ENCODE data around the gene EPHB4.
A peak's percentile ranks its signal among the peaks of the same experiment; 100 is the strongest.

Gene EPHB4

DNA sequence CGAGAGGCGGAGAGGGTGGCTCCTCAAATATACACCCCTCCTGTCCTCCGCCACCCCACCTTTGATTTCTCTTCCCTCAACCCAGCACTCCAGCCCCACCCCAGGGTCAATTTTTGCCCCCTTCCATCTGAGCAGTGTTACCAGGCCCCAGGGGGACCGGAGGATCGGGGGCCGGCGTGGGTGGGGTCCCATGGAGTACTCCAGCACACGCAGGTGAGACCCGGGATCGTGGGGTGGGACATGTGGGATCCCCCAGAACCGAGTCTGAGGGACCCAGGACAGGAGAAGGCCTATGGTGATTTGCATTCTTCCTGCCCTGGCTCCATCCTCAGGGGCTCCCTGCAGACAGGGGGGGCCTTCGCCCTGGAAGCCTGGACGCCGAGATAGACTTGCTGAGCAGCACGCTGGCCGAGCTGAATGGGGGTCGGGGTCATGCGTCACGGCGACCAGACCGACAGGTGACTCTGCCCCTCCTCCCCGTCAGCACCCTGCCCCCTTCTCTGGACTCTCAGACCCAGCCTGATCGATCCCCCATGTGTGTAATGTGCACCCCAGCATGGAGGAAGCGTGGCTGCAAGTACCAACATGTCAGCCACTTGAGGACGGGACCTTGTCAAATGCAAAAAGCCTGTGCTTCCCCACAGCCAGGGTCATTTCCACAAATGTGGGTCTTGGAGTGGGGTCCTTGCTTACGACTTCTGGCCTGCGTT, 40.6 kb upstream of the EPHB4 start:
- ChIA-PET CTCF (interaction anchor here (1.4 kb wide), 1 partner anchor 15 kb away, joined by 4 read pairs; the partner anchor contains the start of gene SLC12A9), POLR2A (no interaction called here)
- TF ChIP-seq, protein P1, sequence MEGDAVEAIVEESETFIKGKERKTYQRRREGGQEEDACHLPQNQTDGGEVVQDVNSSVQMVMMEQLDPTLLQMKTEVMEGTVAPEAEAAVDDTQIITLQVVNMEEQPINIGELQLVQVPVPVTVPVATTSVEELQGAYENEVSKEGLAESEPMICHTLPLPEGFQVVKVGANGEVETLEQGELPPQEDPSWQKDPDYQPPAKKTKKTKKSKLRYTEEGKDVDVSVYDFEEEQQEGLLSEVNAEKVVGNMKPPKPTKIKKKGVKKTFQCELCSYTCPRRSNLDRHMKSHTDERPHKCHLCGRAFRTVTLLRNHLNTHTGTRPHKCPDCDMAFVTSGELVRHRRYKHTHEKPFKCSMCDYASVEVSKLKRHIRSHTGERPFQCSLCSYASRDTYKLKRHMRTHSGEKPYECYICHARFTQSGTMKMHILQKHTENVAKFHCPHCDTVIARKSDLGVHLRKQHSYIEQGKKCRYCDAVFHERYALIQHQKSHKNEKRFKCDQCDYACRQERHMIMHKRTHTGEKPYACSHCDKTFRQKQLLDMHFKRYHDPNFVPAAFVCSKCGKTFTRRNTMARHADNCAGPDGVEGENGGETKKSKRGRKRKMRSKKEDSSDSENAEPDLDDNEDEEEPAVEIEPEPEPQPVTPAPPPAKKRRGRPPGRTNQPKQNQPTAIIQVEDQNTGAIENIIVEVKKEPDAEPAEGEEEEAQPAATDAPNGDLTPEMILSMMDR (IDR thresholded peaks at IDR 0.05; ENCODE audit: control extremely low read depth, extremely low read depth, low read depth, missing control alignments), result no peak
- DNase-seq (ENCODE audit: extremely low spot score), result no peak

DNA sequence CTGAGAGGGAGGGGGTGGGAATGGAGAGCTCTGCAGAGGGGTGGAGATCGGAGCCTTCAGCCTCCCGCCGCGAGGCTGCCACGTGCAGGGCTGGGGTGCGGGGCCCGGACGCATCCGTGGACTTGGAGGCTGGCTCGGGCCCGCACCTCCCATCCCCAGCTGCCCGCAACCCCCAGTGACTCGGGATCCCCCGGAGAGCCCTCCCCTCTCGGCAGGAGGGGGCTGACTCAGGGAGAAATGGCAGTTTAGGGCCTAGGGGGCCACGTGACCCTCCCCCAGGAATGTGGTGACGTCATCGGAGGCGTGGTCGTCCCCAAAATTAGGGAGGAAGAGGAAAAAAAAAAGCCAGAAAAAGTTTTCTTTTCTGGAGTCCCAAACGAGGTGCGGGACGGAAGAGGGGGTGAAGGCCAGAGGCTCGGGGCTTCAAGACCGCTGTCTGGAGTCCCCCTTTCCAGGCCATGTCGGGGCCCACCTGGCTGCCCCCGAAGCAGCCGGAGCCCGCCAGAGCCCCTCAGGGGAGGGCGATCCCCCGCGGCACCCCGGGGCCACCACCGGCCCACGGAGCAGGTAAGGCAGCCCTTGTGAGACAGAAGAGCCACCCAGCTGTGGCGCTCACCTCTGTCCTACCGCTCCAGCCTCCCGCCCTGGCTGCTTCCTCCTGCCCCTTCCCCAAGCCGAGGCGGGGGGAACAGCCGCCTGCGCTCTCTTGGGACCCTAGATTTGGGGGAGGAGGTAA, 39.9 kb upstream of the EPHB4 start, which contains the start of gene TRIP6:
TSS of gene TRIP6 (plus strand) at position 348 of the 736 bp plus-strand sequence. CDS start at position 459, 111 bp downstream.
- CTCF ChIA-PET, result interaction anchor here (0.8 to 1.4 kb wide), 2 partner anchors 15 to 277 kb away, joined by 3 to 4 read pairs; partner anchors contain the start of gene SLC12A9
- TF ChIP-seq, protein P1 (IDR thresholded peaks at IDR 0.05; ENCODE audit: control extremely low read depth, extremely low read depth, low read depth, missing control alignments), result no peak
- POLR2A ChIA-PET, result interaction anchor here (0.7 kb wide), 1 partner anchor 15 kb away, joined by 3 read pairs; the partner anchor contains the start of gene SLC12A9
- peak; percentile 83 for DNase-seq (ENCODE audit: extremely low spot score)

- POLR2A ChIA-PET, result interaction anchor here (0.7 kb wide), 1 partner anchor 14 kb away, joined by 3 read pairs; the partner anchor contains the start of gene SLC12A9
- DNase-seq (ENCODE audit: extremely low spot score), result no peak
- TF ChIP-seq, protein P1 (IDR thresholded peaks at IDR 0.05; ENCODE audit: control extremely low read depth, extremely low read depth, low read depth, missing control alignments), result no peak
- CTCF ChIA-PET, result interaction anchor here (0.8 to 1.4 kb wide), 2 partner anchors 14 to 277 kb away, joined by 3 to 4 read pairs; partner anchors contain the start of gene SLC12A9
These were observed 39.4 kb upstream of the EPHB4 start for GRCh38 chr7:100866729-100867039.

DNA sequence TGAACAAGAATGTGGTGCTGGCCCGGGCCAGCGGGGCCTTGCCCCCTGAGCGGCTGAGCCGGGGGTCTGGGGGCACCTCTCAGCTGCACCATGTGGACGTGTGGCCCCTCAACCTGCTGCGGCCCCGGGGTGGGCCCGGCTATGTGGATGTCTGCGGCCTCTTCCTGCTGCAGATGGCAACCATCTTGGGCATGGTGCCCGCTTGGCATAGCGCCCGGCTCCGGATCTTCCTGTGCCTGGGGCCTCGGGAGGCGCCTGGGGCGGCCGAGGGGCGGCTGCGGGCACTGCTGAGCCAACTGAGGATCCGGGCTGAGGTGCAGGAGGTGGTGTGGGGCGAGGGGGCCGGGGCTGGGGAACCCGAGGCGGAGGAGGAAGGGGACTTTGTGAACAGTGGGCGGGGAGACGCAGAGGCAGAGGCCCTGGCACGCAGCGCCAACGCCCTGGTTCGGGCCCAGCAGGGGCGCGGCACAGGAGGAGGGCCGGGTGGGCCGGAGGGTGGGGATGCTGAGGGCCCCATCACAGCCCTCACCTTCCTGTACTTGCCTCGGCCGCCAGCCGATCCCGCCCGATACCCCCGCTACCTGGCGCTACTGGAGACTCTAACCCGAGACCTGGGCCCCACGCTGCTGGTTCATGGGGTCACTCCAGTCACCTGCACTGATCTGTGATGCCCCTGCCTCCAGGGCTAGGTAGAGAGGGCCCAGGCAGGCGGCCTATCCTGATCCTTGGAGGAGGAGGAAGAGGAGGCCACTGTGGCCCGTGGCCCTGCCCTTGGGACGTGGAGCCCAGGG, 38.8 kb upstream of the EPHB4 start:
- TF ChIP-seq, protein P1 (IDR thresholded peaks at IDR 0.05; ENCODE audit: control extremely low read depth, extremely low read depth, low read depth, missing control alignments), result no peak
- POLR2A ChIA-PET, result no interaction called here
- DNase-seq (ENCODE audit: extremely low spot score), result no peak
- CTCF ChIA-PET, result interaction anchor here (0.8 to 1.4 kb wide), 2 partner anchors 13 to 278 kb away, joined by 3 to 4 read pairs; partner anchors contain the start of gene SLC12A9

- TF ChIP-seq, protein P1 (IDR thresholded peaks at IDR 0.05; ENCODE audit: control extremely low read depth, extremely low read depth, low read depth, missing control alignments), result no peak
- ChIA-PET CTCF (no interaction called here), POLR2A (no interaction called here)
- DNase-seq (ENCODE audit: extremely low spot score), result no peak
These were observed 38.1 kb upstream of the EPHB4 start for GRCh38 chr7:100865372-100865911.
